G401.6 (cell line): ENCODE results near the gene RBM17.
"Not testable (repeated sequence)": the region's sequence is repeated elsewhere in the genome, so short reads cannot be mapped to it uniquely, and the experiment has no call there.

Experiments used
- FAIRE-seq: peaks from 2 replicates; lab custom pipeline; 2012; peaks lifted over from hg19 to GRCh38; lab: Jason Lieb, UNC

Gene RBM17

DNA sequence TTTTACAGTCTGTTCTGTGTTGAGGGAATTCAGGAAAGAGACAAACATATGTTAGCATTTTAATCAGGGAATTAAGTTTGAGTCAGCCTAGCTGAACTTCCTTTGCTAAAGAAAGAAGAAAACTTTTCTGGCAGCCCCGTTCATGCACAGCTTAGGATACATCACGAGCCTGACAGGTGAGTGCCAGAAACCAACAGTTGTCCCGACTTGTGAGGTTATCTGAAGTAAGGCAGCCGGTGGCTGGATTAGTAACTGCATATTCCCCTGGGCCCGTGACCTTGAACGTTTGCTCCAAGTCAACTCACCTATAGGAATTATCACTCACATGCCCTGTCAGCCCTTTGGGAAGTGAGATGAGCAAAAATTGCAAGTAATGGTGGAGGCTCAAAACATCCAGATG lies 24.1 kb downstream of the RBM17 start:
- no peak for FAIRE-seq

DNA sequence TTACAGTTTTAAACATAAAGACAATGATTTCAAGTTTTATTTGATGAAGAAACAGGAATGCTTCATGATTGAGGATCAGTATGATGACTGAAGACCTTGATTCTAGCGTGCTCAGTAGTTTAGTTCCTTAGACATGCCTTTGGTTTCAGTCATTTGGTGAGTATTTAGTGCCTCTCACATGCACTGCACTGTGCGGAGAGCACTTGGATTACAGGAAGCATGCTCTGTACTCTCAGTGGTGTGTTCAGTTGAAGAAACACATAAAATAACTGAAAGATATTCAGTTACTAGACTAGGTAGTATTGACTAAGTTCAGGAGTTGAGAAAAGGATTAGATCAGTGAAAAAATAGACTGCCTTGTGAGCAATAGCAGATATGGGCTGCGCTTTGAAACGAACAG lies 25.5 kb downstream of the RBM17 start:
- FAIRE-seq, result no peak

DNA sequence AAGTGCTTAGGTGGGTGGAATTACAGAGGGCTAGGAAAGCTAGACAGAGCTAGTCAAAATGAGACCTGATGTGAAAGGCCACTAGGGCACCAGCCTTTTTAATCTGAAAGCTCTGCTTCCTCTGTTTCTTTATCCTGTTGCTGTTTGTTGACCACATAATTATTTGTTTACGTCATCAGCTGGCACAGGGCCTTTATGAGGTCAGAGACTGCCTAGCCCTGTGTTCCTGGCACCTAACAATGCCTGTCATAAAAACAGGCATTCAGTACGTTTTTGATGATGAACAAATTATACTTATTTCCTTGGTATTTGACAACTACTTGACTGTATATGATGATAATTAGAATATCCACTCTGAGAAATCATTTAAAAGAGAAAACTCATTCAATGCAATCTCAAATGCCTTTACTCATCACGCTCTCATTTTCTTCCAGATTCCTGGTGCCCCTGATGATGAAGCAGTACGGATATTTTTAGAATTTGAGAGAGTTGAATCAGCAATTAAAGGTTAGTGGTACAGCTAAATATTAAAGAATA lies 26.0 kb downstream of the RBM17 start:
- no peak for FAIRE-seq

DNA sequence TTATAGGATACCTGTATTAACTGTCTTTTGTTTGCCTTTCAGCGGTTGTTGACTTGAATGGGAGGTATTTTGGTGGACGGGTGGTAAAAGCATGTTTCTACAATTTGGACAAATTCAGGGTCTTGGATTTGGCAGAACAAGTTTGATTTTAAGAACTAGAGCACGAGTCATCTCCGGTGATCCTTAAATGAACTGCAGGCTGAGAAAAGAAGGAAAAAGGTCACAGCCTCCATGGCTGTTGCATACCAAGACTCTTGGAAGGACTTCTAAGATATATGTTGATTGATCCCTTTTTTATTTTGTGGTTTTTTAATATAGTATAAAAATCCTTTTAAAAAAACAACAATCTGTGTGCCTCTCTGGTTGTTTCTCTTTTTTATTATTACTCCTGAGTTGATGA lies 26.6 kb downstream of the RBM17 start:
- no peak for FAIRE-seq

DNA sequence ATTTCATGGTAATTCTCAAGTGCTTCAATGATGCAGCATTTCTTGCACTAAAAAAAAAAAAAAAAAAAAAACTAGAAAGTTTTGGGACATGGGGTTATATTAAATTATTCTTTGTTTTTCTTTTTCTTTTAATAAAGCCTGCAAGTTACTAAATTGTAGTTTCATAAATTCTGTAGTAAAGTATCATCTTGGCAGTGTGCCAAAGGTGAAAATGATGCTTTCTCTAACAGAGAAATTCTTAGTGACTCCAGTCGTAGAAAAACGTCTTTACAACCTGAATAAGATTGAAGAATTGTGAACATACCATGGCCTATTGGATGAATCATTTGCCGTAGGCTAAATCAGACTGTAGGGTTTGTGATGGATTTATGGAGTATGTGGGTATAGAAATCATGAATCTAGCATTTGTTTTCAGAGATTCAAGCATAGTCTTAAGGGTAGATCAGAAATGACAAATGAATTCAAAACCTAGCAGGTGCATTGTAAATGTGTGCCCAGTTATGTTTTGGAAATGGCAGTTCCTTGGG lies 27.1 kb downstream of the RBM17 start:
- FAIRE-seq, result no peak

DNA sequence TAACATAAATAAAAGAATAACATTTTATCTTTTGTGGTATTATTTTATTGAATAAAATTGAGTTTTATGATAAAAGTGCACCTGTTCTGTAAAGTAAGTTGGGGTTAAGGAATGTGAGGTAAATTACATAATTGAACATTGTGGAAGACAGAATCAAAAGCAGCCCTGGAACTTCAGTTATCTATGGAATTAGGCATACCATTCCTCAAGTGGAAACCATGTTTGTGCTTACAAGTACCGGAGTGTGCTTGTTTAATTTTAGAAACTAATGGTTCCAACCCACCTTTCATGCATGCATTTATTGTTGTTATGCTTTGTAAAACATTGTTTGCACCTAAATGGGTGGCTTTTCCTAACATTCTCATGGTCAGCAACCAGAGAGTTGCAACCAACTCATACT lies 28.0 kb downstream of the RBM17 start:
- peak; percentile 28 for FAIRE-seq

DNA sequence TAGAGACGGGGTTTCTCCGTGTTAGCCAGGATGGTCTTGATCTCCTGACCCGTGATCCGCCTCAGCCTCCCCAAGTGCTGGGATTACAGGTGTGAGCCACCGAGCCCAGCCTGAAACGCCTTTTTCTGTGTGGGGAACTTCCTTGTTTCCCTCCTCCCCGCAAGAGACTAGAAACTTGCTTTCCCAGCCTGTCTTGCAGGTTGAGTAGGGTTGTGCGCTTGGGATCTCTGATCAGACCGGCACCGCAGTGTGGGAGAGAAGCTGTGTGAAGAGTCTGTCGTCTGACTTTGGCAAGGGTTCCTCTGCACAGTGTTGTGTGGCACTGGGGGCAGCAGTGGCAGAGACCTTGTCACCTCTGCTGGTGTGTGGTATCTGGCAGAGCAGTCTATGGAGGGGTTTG lies 28.9 kb downstream of the RBM17 start:
- no peak for FAIRE-seq

DNA sequence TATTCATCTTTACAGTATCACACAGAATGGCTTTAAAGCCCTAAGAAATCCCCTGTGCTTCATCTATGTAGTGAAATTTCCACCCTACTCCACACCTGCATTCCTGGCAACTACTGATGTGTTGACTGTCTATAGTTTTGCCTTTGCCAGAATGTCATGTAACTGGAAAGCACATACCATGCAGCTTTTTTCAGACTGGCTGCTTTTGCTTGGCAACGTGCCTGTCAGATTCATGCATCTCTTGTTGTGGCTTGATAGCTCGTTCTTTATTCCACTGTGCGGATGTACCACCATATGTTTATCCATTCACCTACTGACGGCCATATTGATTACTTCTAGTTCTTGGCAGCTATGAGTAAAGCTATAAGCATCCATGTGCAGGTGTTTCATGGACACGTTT lies 30.6 kb downstream of the RBM17 start:
- FAIRE-seq, result no peak

DNA sequence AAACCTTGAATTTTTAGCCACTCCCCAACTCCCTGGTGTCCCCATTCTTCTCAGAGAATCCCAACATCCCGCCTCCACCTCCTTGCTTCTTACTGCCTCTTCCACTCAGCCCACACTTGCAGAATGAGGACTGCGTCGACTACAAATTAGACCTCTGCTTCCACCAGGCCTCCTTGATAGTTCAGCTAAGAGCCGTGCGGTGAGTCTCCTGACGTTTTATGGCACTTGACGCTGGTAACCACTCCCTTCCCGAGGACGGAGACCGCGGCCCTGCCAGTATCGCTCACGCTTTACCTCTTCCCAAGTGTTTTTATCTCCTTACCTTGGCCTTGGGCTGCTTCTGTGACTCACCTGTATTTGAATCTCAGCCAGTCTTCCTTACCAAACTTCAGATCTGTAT lies 31.1 kb downstream of the RBM17 start:
- no peak for FAIRE-seq

DNA sequence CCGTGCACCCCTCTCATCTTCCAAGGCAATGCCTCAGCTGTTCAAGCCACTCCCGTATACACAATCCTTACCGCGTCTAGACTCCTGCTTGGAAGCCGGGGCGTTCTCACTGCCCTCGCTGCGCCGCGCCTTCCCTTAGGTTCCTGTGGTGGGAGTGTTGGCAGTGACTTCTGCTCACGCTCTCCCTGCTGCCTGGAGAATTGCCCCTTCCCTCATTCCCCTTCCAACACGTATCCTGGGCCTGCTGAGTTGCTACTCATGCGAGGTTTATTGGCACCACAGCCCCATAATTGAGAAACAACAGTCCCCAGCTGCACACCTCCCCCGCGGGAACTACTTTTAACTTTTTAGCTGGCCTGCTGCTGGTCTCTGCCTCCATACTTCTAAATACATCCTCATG lies 31.9 kb downstream of the RBM17 start:
- no peak for FAIRE-seq

DNA sequence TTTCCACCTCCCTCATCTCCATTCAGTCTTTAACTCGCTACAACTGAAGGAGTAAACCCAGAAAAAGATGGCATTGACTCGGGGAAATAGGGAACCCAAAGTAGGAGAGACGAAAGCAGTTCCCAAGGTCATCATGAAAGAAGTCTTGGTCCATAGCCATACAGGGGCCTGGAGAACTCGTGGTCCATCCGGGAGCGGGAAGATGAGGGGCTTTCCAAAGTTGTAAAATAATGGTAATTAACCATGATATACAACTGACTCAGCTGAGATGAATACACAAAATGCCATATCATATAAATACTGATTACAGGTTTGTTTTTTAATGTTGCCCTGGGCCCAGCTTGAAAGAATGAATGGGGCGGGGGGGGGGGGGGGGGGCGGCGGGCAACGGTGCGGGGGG lies 32.3 kb downstream of the RBM17 start:
- FAIRE-seq, result no peak

DNA sequence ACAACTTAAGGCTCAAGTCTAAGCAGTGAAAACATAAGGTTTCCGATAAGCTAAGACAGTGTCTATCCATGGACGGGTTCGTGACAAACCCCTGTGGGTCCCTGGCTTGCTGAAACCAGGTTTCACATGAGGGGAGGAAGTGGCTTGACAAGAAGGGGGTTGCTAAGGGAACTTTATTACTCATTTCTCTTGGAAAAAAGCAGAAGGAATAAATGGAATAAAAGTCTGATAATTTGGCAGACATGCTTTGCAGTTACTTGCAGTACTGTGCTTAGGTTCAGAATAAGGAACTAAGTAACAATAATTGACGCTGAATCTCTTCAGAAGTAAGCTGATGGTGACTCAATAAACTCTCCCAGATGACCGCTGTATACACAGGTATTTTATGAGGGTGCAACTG lies 34.7 kb downstream of the RBM17 start:
- FAIRE-seq, result no peak

DNA sequence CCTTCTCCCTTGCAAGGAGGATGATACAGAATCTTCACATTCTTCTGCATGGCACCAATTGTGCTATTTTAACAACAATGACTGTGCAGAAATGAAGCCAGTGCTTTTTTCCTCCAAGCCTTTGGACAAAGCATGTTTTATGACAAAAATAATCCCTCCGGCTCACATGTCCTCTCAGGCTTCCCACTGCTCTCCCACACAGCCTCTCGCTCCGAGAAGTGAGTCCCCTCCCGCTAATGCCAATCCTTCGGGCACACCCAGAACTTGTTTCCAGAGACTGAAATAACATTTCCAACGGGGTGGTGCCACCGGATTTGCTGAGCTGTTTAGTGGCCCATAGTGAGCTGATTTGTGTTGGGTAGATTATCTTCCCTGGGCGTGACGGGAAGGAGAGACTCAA lies 35.8 kb downstream of the RBM17 start:
- FAIRE-seq, result no peak

DNA sequence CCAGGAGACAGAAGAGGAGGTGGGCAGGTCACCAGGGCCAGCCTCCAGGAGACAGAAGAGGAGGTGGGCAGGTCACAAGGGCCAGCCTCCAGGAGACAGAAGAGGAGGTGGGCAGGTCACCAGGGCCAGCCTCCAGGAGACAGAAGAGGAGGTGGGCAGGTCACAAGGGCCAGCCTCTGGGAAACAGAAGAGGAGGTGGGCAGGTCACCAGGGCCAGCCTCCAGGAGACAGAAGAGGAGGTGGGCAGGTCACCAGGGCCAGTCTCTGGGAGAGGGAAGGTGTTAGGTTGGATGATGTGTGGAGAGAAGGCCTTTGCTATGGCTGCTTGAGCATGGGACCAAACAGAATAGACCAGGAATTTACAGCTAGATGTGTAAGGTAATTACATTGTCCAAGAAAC lies 38.6 kb downstream of the RBM17 start:
- FAIRE-seq, result not testable (repeated sequence)

DNA sequence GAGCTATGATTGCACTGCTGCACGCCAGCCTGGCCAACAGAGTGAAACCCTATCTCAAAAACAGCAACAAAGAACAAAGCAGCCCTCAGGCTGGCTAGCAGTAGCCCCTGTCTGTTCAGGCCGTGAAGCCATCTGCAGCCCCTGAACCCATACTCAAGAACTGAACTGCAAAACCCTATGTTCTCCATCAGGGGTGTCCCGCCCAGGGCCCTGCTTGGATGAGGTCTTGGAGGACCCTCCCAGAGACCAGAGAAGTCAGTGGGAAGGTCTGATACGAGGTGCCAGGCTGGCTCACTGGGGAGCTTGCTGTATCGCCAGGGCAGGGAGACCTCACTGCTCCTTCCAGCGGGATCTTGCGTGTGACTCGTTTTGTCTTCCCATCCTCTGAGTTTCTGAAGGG lies 39.3 kb downstream of the RBM17 start:
- no peak for FAIRE-seq

DNA sequence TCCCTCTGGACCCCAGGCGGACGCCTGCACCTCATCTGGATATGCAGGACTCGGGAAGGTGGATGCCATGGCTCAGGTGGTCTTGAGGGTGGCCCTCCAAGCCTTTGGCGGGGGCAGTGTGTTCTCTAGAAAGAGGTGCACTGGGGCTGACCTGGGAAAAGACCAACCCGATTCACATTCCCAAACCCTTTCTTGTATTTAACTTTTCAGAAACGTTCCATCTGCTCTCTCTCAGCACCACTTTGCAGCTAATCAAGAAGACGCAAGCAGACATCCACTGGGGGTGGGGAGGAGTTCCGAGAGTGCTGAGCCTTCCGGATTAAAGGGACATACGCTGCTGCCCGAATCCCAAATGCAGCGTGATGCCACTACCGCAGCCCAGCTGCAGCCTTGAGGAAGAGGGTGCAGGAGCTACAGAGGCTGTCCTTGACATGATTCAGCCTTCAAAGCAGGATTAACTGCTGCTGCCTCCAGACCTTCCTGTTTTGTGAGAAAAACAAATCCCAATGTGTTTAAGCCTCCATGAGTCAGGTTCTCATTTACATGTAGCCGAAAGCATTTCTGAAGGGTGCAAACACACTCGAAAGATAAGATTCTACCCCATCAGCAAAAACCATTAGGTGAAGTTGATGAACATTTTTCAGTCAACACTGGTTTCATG lies 39.9 kb downstream of the RBM17 start:
- no peak for FAIRE-seq

DNA sequence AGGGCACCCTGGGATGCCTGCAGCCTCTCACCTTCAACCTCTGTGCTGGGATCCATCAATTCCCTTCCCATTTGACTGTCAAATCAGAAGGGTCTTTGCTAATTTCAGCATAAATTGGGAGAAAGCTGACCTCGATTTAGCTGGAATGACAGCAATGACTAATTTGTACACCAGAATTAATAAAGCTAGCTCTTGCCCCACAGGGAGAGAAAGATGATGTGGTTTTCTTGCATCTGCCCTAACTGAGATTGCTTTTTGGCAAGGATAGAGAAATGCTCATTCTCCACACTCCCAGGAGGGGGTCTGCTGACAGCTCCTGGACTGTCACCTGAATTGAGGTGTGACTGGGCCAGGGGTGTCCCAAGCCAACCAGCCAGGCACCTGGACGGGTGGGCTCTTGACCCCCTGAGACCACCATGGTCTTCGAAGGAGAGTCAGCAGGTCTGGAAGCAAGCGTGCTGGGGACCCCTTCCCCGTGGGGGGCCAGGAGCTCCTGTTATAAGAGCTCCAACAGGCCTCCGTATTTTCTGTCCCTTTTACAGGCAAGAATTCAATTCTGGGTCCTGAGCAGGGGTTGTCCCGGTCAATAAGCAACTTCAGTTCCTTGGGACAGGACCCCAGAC lies 42.1 kb downstream of the RBM17 start:
- no peak for FAIRE-seq

DNA sequence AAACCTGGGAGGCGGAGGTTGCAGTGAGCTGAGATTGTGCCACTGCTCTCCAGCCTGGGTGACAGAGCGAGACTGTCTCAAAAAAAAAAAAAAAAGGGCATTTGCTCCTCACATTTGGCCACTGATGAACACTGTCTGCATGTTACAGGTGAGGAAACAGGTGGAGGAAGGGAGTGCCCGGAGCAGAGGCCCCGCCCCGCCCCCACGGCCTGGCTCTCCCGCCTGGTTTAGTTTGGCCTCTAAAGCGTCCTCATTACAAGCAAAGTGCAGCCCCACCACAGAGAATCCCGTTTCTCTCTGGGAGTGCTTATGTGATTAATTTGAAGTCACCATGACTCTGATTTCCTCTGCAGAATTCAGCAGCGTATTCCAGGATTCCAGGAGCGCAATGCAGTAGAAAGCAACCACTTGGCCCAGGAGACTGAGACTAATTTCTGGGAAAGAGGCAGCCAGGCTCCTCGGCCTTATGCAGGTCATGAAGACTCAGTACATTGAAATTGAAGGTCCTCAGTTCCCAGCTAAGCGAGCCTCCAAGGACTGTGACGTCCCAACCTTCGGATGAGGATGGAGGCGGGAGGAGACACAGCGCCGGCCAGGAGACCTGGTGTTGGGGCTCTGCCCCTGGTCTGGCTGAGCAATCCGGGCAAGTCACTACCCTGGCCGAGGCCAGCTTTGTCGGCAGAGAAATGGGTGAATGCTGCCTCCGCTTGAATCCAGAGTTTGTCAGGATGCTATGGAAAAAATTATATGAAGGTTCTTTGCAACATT lies 44.7 kb downstream of the RBM17 start:
- no peak for FAIRE-seq

DNA sequence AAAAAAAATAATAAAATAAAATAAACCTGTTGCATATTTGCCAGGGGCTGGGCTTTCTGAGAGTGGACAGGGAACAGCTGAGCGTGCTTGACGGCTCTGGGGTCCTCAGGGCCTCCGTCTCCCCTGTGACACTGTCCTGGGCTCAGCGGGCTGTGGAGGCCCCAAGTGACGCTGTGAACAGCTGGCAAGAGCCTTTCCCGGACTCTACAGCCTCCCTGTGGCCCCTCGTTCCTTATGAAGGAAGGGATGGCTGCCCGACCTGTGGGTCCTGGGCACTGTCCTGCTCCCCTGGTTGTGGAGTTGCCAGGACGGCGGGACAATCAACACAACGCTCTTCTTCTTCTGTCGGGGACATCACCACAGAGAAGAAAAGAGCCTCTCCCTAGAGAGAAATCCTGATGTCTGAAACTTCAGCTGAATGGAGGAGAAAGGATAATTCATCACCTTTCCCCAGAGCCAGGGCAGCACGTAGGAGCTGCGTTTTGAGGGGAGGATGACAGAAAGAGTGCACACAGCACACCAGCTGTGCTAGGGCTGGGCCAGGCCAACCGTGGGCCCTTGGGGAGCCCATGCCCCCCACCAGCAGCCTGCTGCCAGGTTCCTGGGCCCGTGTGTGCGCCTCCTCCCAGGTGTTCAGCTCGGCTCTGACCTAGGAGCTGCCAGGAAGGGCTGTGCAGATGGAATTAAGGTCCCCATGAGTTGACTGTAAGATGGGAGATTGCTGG lies 45.4 kb downstream of the RBM17 start:
- no peak for FAIRE-seq

DNA sequence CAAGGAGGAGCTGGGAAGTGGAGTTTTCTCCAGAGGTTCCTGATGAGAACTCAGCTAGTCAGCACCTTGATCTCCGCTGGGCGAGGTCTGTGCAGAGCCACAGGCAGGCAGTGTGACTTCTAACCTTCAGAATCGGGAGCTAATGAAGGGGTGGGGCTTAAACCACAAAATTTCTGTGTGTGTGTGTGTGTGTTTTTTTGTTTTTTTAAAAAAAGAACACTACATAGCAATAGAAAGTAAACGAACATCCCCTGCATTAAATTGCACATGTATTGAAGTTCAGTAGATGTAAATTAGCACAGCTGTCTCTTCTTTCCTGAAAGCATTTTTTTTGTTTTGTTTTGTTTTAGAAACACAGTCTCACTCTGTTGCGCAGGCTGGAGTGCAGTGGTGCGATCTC lies 46.2 kb downstream of the RBM17 start:
- FAIRE-seq, result no peak

DNA sequence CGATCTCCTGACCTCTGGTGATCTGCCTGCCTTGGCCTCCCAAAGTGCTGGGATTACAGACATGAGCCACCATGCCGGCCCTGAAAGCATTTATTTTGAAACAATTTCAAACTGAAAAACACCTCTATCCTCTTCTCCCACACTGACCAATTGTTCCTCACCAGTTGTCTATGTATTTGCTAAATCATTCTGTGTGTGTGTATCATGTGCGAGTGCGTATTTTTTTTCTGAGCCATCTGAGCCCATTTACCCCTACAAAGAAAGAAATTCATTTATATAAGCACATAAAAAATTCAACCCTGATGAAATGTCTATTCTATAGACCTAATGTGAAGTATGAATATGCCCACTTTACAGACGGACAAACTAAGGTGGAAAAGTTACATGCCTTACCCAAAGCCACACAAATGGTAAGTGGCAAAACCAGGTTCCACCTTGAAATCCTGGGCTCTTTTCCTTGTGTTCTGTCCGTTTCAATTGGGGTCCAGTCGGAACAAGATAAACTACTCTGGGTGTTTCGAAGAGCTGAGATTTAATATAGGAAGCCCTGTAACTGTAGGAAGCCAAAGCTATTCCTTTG lies 46.8 kb downstream of the RBM17 start:
- no peak for FAIRE-seq
